ENCODE results near the gene VPS52. TPM values are rescaled to one million over a fixed set of nuclear protein-coding genes. Genes with fewer than 3 reads are reported as not detected.

The VPS52 gene
- total and polyA plus RNA-seq, 9 of the 15 experiments (the other 6 are each of a cell fraction or from before 2014, with no cell fraction given) = 24.4 to 103 (median 40.2) TPM

GRCh38 chr6:33204165-33204414, 67.6 kb downstream of the VPS52 start (continued):
- TF ChIP-seq ZBTB2 (IDR thresholded peaks at IDR 0.05) = no peak

DNA sequence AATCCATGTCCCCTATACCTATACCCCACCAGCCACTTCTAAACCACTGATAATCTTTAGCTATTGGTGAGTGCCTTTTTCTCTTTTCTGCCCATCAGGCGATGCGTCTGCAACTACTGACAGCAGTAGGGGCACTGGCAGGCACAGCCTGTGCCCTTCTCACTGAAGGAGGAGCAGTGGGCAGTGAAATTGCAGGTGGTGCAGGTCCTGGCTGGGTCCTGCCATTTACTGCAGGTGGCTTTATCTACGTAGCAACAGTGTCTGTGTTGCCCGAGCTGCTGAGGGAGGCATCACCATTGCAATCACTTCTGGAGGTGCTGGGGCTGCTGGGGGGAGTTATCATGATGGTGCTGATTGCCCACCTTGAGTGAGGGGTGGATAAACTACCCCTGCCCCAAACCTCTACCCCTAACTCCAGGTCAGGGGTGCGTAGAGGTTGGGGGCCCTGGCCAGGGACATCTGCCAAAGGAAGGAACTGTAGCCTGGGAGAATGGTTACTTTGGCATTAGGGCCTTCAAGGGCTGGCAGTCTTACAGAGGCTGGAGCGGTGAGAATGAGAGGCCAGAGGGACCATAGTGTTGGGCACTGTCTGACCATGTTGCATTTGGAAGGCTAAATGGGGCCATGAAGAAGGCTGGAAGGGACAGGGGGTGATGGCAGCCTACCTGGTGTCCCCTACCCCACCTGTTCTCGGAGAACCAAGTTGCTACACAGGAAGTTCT, 68.1 kb downstream of the VPS52 start:
- in situ Hi-C loops (cut with MboI) = no loop called here
- no peak for FAIRE-seq
- TF ChIP-seq CREBBP (IDR thresholded peaks at IDR 0.05; ENCODE audit: low read depth, low read length) = no peak
- no peak for TF ChIP-seq ASH1L (IDR thresholded peaks at IDR 0.05; ENCODE audit: borderline replicate concordance, low read depth, partially characterized antibody)
- TF ChIP-seq SMAD1 (IDR thresholded peaks at IDR 0.05; ENCODE audit: low read depth, low read length, partially characterized antibody) = no peak
- TF ChIP-seq CHD1 (IDR thresholded peaks at IDR 0.05; ENCODE audit: low read length) = no peak
- TF ChIP-seq CCAR2 (IDR thresholded peaks at IDR 0.05; ENCODE audit: low read depth, low read length) = no peak
- TF ChIP-seq ZNF165 (CRISPR knock-in tag; IDR thresholded peaks at IDR 0.05; ENCODE audit: borderline replicate concordance) = no peak
- TF ChIP-seq PHF20 (IDR thresholded peaks at IDR 0.05; ENCODE audit: partially characterized antibody) = no peak
- TF ChIP-seq E2F3 (CRISPR knock-in tag; IDR thresholded peaks at IDR 0.05) = no peak
- TF ChIP-seq POLR2B (IDR thresholded peaks at IDR 0.05; ENCODE audit: low read depth, partially characterized antibody) = no peak
- TF ChIP-seq SFPQ (IDR thresholded peaks at IDR 0.05; ENCODE audit: low read depth, low read length) = no peak
- no peak for TF ChIP-seq LARP7 (IDR thresholded peaks at IDR 0.05)
- no peak for TF ChIP-seq NELFE (IDR thresholded peaks at IDR 0.05; ENCODE audit: insufficient read depth, insufficient read length)
- no peak for TF ChIP-seq TEAD2 (tag; IDR thresholded peaks at IDR 0.05)
- no peak for TF ChIP-seq HNRNPH1 (optimal IDR thresholded peaks at IDR 0.05; ENCODE audit: low read depth, low read length)
- no peak for TF ChIP-seq SOX6 (IDR thresholded peaks at IDR 0.05)

More for the DNA sequence above, 68.1 kb downstream of the VPS52 start:
- Histone ChIP-seq H3K9me1 (ENCODE audit: control insufficient read depth, insufficient read depth, low read length) (peaks cover 3% of the 10 kb centered on the region), H3K36me3 (ENCODE audit: control insufficient read depth, insufficient read depth, low read length) (peaks cover 36% of the 10 kb centered on the region), H3K79me2 (ENCODE audit: control insufficient read depth, insufficient read depth, low read length) (peaks cover 76% of the 10 kb centered on the region), H3K4me2 (ENCODE audit: insufficient read depth, low read length) (peak overlapping the region; percentile 40; the same call in 1 of the 2 replicates), H3K4me3 (peak overlapping the region; percentile 62; the same call in 1 of the 2 replicates), H3K4me1 (replicated peaks in 1 of 2; ENCODE audit: control insufficient read depth in 2 of 2, insufficient read depth in 2 of 2, low read length in 2 of 2) (peaks cover 42 to 65% of the 10 kb centered on the region in 2 experiments), H3K27ac (ENCODE audit: extremely low read depth, low read depth, low read length) (peak overlapping the region; percentile 4; the same call in 1 of the 3 replicates), H2AFZ (ENCODE audit: low read depth, low read length) (no peak overlapping the region), H3K27me3 (ENCODE audit: control insufficient read depth in 2 of 2, insufficient read depth in 2 of 2, low read length in 2 of 2) (no peaks in the 10 kb centered on the region), H3K9ac (ENCODE audit: insufficient read depth in 1 of 2, low read depth in 2 of 2, low read length in 2 of 2) (peak overlapping the region in 1 of 2 experiments; percentile 38; a peak in 1 of 4 replicates), H4K20me1 (replicated peaks; ENCODE audit: control insufficient read depth, insufficient read depth, low read length) (peaks cover 16% of the 10 kb centered on the region; the same call in 1 of the 2 replicates), H3K9me3 (replicated peaks; ENCODE audit: control insufficient read depth, insufficient read depth, low read depth, low read length) (no peaks in the 10 kb centered on the region)
- WGBS (ENCODE audit: insufficient coverage, low coverage, missing lambda C conversion rate) = 81% methylated on average over 7 of the region's 7 CpGs
- no TSS peak for BruUV-seq (replicated peaks)
- intact Hi-C loops (cut with micrococcal nuclease) = loop anchor here (2.0 to 5.0 kb wide), 2 partner anchors 215 to 1071 kb away; partner anchors contain the start of genes CUTA and FKBPL
- ChIA-PET CTCF (ENCODE audit: low intra/inter-chr PET ratio) (no interaction called here), POLR2A (interaction anchor here (0.6 to 1.8 kb wide), 5 partner anchors 8 to 46 kb away, joined by 3 to 9 read pairs (median 4); no protein-coding TSS in a partner anchor)
- DNase-seq (ENCODE audit: extremely low read depth in 1 of 4, low spot score in 3 of 4) = no peak
- ATAC-seq = no peak
